Activated naive CD4-positive, alpha-beta T cell treated with anti-CD3 and anti-CD28 coated beads for 36 hours (primary cell): Measurements from ENCODE around the gene DYDC1. TPM values are rescaled to one million over a fixed set of nuclear protein-coding genes. Genes with fewer than 3 reads are reported as not detected.
"Not testable (repeated sequence)": the region's sequence is repeated elsewhere in the genome, so short reads cannot be mapped to it uniquely, and the experiment has no call there.

Experiments used
- CTCF ChIA-PET: fragments of 350-600 bp; sonication (Branson Sonifier 250); formaldehyde crosslinking; loops from one replicate; lab custom pipeline; 2021; ENCODE audit warnings: antibody characterized with exemption; lab: Charles Lee
- DNase-seq: peaks from one replicate; pipeline ENCODE4 v3.0.0-alpha.2; 2020
- H3K27ac Mint-ChIP-seq: one replicate; pipeline ENCODE4 v1.8.0; 2021; ENCODE audit warnings: mild to moderate bottlenecking, mixed read lengths
- H3K27me3 Mint-ChIP-seq: one replicate; pipeline ENCODE4 v1.8.0; 2021; ENCODE audit warnings: low read depth, mixed read lengths
- H3K36me3 Mint-ChIP-seq: one replicate; pipeline ENCODE4 v1.8.0; 2021; ENCODE audit warnings: low read depth, mixed read lengths
- H3K4me1 Mint-ChIP-seq: one replicate; pipeline ENCODE4 v1.8.0; 2021; ENCODE audit warnings: low read depth, mixed read lengths
- H3K4me3 Mint-ChIP-seq: one replicate; pipeline ENCODE4 v1.8.0; 2021; ENCODE audit warnings: mild to moderate bottlenecking, moderate library complexity, mixed read lengths
- H3K9me3 Mint-ChIP-seq: one replicate; pipeline ENCODE4 v1.8.0; 2021; ENCODE audit warnings: mixed read lengths
- intact Hi-C: fragments of 100-400 bp; cut with micrococcal nuclease; formaldehyde crosslinking; loops from one replicate; pipeline ENCODE4 v1.15.1; 2023
- total RNA-seq, 2 experiments: library from RNA; stranded (reverse); gene quantifications; one replicate each; pipeline ENCODE4 v1.2.3, GENCODE V29; 2021

DYDC1 gene
- total RNA-seq, 2 experiments from 2014 or later, result not detected

GRCh38 chr10:80305989-80306388, 50.6 kb downstream of the DYDC1 start:
- CTCF ChIA-PET, DNase-seq, H3K4me3 Mint-ChIP-seq, intact Hi-C loops, H3K4me1 Mint-ChIP-seq, H3K36me3 Mint-ChIP-seq, H3K27ac Mint-ChIP-seq, H3K27me3 Mint-ChIP-seq: not testable (repeated sequence)
- H3K9me3 Mint-ChIP-seq, result peaks cover 17% of the 10 kb centered on the region

DNA sequence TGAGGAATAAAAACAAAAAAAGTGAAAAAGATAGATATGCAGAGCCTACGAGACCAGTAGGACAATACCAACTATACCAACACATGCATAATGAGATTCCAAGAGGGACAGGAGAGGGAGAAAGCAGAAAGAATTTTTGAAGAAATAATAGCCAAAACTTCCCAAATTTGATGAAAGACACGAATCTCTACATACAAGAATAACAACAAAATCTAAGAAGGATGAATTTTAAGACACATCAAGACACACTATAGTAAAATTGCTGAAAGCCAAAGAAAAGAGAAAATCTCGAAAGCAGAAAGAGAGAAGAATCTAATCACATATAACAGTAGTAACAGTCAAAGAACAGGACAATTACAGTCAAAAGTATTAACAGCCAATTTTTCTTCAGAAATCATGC, 59.6 kb downstream of the DYDC1 start:
- DNase-seq, result no peak
- intact Hi-C loops, result no loop called here
- H3K4me1 Mint-ChIP-seq, result no peaks in the 10 kb centered on the region
- H3K9me3 Mint-ChIP-seq, result peaks cover 18% of the 10 kb centered on the region
- H3K27ac Mint-ChIP-seq, result no peak overlapping the region
- peaks cover 2% of the 10 kb centered on the region for H3K36me3 Mint-ChIP-seq
- CTCF ChIA-PET, result no interaction called here
- peaks cover 9% of the 10 kb centered on the region for H3K27me3 Mint-ChIP-seq
- H3K4me3 Mint-ChIP-seq, result no peak overlapping the region

DNA sequence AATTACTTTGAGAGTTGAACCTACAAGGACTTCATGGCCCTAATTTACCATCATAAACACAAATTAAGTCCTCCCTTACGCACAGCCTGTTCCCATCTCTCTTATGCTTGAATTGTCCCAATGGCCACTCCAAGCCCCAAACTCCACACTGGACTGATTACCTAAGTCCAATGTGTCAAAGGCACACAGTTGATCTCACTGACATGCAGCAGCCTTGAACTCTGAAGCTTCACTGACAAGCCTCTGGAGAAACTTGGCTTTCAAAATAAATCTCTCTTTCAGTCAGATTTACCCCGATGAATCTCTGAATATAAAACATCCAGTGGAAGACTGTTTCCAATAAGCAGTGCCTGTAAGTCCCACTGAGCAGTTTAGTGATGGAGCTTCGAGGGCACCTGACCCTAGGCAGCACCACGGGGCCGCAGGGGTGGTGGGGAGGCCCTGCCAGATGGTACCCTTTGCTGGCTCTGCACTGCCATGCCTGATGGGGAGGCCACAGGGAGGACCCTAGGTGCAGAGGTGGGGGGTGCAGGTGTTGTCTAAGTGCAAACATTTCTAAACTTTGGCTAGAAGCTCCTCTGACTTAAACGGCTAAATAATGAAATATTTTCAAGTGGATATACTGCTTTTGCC, 63.8 kb downstream of the DYDC1 start:
- Mint-ChIP-seq H3K9me3 (peaks cover 6% of the 10 kb centered on the region), H3K36me3 (peaks cover 2% of the 10 kb centered on the region), H3K4me3 (no peak overlapping the region), H3K27me3 (peaks cover 15% of the 10 kb centered on the region), H3K4me1 (no peaks in the 10 kb centered on the region), H3K27ac (no peak overlapping the region)
- intact Hi-C loops, result no loop called here
- CTCF ChIA-PET, result no interaction called here
- no peak for DNase-seq

DNA sequence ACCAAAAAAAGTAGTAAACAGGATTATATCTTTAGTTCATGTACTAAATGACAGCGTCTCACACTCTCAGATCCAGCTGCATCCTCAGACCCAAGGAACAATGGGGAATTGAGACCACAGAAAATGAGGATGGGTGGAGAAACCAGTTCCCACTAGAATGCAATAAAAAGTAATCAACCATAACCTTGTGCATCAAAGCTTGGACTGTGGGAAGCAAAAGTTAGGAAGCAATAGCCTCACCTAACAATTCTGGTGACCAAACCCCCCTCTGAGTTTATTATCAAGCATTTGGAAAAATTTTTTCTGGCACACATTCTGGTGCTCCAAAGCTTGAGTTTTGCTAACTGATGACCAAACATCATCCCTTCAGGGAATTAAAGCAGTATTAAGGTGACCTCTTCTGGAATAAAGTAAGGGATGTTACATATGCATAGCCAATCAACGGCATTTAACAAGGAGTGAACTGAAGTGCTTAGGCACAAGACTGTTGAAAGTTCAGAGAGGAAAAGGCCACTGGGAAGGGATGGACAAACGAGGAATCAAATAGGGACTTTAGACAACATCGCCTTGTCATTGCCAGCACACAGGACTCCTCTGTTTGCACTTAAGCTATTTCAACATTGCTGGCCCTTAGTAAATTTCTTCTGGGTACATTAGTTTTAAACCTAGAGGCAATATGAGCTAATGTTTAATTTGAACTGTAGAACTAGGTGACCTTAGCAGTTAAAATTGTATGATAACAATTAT, 65.9 kb downstream of the DYDC1 start:
- Mint-ChIP-seq H3K9me3 (no peaks in the 10 kb centered on the region), H3K27ac (no peak overlapping the region), H3K4me3 (no peak overlapping the region), H3K36me3 (no peaks in the 10 kb centered on the region), H3K4me1 (no peaks in the 10 kb centered on the region), H3K27me3 (peaks cover 21% of the 10 kb centered on the region)
- DNase-seq, result no peak
- CTCF ChIA-PET, result no interaction called here
- intact Hi-C loops, result no loop called here

- peaks cover 21% of the 10 kb centered on the region for H3K27me3 Mint-ChIP-seq
- CTCF ChIA-PET, result no interaction called here
- H3K27ac Mint-ChIP-seq, result no peak within 1 kb of the TSS
- no peaks in the 10 kb centered on the region for H3K36me3 Mint-ChIP-seq
- H3K9me3 Mint-ChIP-seq, result no peaks in the 10 kb centered on the region
- DNase-seq, result no peak
- intact Hi-C loops, result no loop called here
- H3K4me3 Mint-ChIP-seq, result no peak within 1 kb of the TSS
- no peaks in the 10 kb centered on the region for H3K4me1 Mint-ChIP-seq
Measured at GRCh38 chr10:80289451-80290287, 66.9 kb downstream of the DYDC1 start, which contains the start of gene MAT1A. MAT1A (minus strand) TSS chr10:80289658; CDS start chr10:80289423, 235 bp downstream.

- no peak overlapping the region for H3K27ac Mint-ChIP-seq
- CTCF ChIA-PET, result no interaction called here
- intact Hi-C loops, result no loop called here
Measured at GRCh38 chr10:80288849-80289248, 67.7 kb downstream of the DYDC1 start.

More at GRCh38 chr10:80288849-80289248, 67.7 kb downstream of the DYDC1 start:
- Mint-ChIP-seq H3K27me3 (peaks cover 21% of the 10 kb centered on the region), H3K4me1 (no peaks in the 10 kb centered on the region), H3K9me3 (no peaks in the 10 kb centered on the region), H3K36me3 (no peaks in the 10 kb centered on the region), H3K4me3 (no peak overlapping the region)
- no peak for DNase-seq

Other genes starting within 250 kb of the DYDC1 start
- gene PLAC9, start 224.0 kb downstream of the DYDC1 start, total RNA-seq, result not detected
- 100 to 1,000 TPM; 142 TPM for gene ANXA11, start 151.2 kb downstream of the DYDC1 start, total RNA-seq
- not detected for gene MAT1A, start 67.1 kb downstream of the DYDC1 start, total RNA-seq
- not detected for gene DYDC2, start within 50 bp of the DYDC1 start, total RNA-seq
- gene PRXL2A, start 51.8 kb upstream of the DYDC1 start, total RNA-seq, result 10 to 100 TPM; 17.6 to 17.7 TPM
- gene TSPAN14, start 97.6 kb upstream of the DYDC1 start, total RNA-seq, result 10 to 100 TPM; 33.5 to 35.5 TPM
- under 1 TPM; 0.05 to 0.10 TPM for gene SH2D4B, start 181.1 kb upstream of the DYDC1 start, total RNA-seq